Spleen (tissue), 7 donors: ENCODE data around the gene FBN1.

Experiments
- POLR2A ChIP-seq, 3 donors: fragments of 450-650 bp; IDR thresholded peaks; one replicate each; pipeline ENCODE4 v1.5.1; 2017; ENCODE audit warnings: antibody characterized with exemption in 3 of 3, mild to moderate bottlenecking in 1 of 3
- POLR2AphosphoS5 ChIP-seq, 3 donors: sonication (generic); formaldehyde crosslinking; IDR thresholded peaks; one replicate each; pipeline ENCODE4 v1.5.1; 2017; ENCODE audit warnings: antibody characterized with exemption in 3 of 3
- TF ChIP-seq, protein P1 (sequence below), 11 experiments: fragments of 200-600 bp in 7 of 11; fragments of 450-650 bp in 4 of 11; sonication (generic) in 4 of 11; IDR thresholded peaks in 8 of 11; conservative IDR thresholded peaks in 3 of 11; 1 replicate in 7 of 11; 2 replicates in 4 of 11; pipeline versions ENCODE4 v1.4.0 to v1.8.0; 2016 to 2021; ENCODE audit warnings: antibody characterized with exemption in 11 of 11, inconsistent platforms in 4 of 11, mild to moderate bottlenecking in 1 of 11
- donor health status: DM: no; HTN: no; CAD: no; lungs with moderate emphysema.
- donor health status: DM: no; HTN: no; CAD: no.
- donor health status: DM: no; HTN: no; CAD: no.

DNA sequence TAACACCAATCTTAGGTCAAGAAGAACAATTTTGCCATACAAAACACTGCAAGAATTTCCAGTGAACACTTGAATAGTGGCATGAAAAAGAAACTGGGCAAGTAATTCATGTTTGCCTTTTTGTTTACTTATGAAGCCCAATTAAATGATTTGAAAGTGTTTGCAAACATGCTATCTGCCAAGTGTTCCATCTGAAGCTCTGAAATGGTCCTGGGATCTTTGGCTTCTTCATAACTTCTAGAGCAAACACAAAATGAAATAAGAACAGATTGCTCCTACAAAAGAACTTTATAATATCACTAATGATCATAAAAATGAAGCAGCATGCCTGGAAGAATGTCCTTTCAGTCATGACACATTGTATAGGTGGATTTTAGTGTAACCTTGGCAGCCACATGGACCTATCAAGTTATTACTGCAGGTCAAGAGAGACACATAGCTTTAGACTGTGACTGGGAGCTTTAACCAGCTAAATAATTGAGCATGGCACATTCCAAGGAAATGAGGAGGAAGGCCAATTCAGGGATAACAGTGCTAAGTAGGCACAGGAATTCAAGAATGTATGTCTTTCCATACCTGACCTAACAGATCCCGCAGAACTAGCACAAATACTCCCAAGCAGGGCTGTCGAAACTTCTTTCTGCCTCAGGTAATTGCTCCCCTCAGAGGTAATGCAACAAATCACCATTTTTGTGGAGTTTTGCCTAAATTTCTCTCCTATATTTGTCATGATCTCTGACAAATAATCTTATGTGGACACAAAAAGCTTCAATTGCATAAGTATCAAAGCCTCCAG lies 169.7 kb downstream of the FBN1 start:
- no peak for TF ChIP-seq POLR2AphosphoS5 (IDR thresholded peaks at IDR 0.05)
- TF ChIP-seq, protein P1, sequence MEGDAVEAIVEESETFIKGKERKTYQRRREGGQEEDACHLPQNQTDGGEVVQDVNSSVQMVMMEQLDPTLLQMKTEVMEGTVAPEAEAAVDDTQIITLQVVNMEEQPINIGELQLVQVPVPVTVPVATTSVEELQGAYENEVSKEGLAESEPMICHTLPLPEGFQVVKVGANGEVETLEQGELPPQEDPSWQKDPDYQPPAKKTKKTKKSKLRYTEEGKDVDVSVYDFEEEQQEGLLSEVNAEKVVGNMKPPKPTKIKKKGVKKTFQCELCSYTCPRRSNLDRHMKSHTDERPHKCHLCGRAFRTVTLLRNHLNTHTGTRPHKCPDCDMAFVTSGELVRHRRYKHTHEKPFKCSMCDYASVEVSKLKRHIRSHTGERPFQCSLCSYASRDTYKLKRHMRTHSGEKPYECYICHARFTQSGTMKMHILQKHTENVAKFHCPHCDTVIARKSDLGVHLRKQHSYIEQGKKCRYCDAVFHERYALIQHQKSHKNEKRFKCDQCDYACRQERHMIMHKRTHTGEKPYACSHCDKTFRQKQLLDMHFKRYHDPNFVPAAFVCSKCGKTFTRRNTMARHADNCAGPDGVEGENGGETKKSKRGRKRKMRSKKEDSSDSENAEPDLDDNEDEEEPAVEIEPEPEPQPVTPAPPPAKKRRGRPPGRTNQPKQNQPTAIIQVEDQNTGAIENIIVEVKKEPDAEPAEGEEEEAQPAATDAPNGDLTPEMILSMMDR (IDR thresholded peaks at IDR 0.05 in 8 of 11, conservative IDR thresholded peaks at IDR 0.05 in 3 of 11), result no peak
- TF ChIP-seq POLR2A (IDR thresholded peaks at IDR 0.05), result no peak
